MM.1S (cell line): ENCODE data around the gene FAM174C.
A peak's percentile ranks its signal among the peaks of the same experiment; 100 is the strongest.

Source experiments
- DNase-seq: peaks from one replicate; pipeline ENCODE4 v3.0.0-alpha.2; 2015
- H2AFZ ChIP-seq: fragments of 300-600 bp; sonication (generic); 2 replicates; pipeline ENCODE4 v1.6.0; 2016; ENCODE audit warnings: antibody characterized with exemption, low read length
- H3F3A ChIP-seq: fragments of 300-600 bp; sonication (generic); 2 replicates; pipeline ENCODE4 v1.6.1; 2016; ENCODE audit warnings: mild to moderate bottlenecking, antibody characterized with exemption, low read length, moderate library complexity, mixed read lengths; ENCODE audit not compliant: insufficient read depth
- H3K27ac ChIP-seq: fragments of 300-600 bp; sonication (generic); 2 replicates; pipeline ENCODE4 v1.5.1; 2016; ENCODE audit warnings: mild to moderate bottlenecking, low read length
- H3K27me3 ChIP-seq: fragments of 300-600 bp; sonication (generic); replicated peaks from 2 replicates; pipeline ENCODE4 v1.6.0; 2016; ENCODE audit warnings: low read length; ENCODE audit not compliant: insufficient read depth
- H3K36me3 ChIP-seq: fragments of 300-600 bp; sonication (generic); replicated peaks from 2 replicates; pipeline ENCODE4 v1.6.1; 2016; ENCODE audit warnings: mild to moderate bottlenecking, low read length, mixed read lengths; ENCODE audit not compliant: insufficient read depth
- H3K4me1 ChIP-seq: fragments of 300-600 bp; sonication (generic); 2 replicates; pipeline ENCODE4 v1.6.1; 2016; ENCODE audit warnings: low read length, mixed read lengths
- H3K4me2 ChIP-seq: fragments of 300-600 bp; sonication (generic); 2 replicates; pipeline ENCODE4 v1.6.0; 2016; ENCODE audit warnings: low read depth, low read length
- H3K4me3 ChIP-seq: fragments of 300-600 bp; sonication (generic); 2 replicates; pipeline ENCODE4 v1.5.1; 2016; ENCODE audit warnings: low read length, mixed read lengths
- H3K79me2 ChIP-seq: fragments of 300-600 bp; sonication (generic); 2 replicates; pipeline ENCODE4 v1.6.1; 2016; ENCODE audit warnings: mixed run types, low read length, mixed read lengths
- H3K9ac ChIP-seq: fragments of 300-600 bp; sonication (generic); 2 replicates; pipeline ENCODE4 v1.6.1; 2016; ENCODE audit warnings: low read length, mixed read lengths
- H3K9me2 ChIP-seq: fragments of 300-600 bp; sonication (generic); replicated peaks from 2 replicates; pipeline ENCODE4 v1.6.1; 2016; ENCODE audit warnings: mild to moderate bottlenecking, low read length, mixed read lengths; ENCODE audit not compliant: insufficient read depth
- H3K9me3 ChIP-seq: fragments of 300-600 bp; sonication (generic); replicated peaks from 2 replicates; pipeline ENCODE4 v1.6.1; 2016; ENCODE audit warnings: mild to moderate bottlenecking, low read length, mixed read lengths; ENCODE audit not compliant: insufficient read depth
- H4K20me1 ChIP-seq: fragments of 300-600 bp; sonication (generic); 2 replicates; pipeline ENCODE4 v1.6.1; 2016; ENCODE audit warnings: mild to moderate bottlenecking, low read length, moderate library complexity, mixed read lengths; ENCODE audit not compliant: insufficient read depth
- CTCF ChIP-seq: fragments of 300-600 bp; sonication (generic); IDR thresholded peaks from 2 replicates; pipeline ENCODE4 v1.5.1; 2016; ENCODE audit warnings: antibody characterized with exemption, low read length, mixed read lengths
- EZH2 ChIP-seq: fragments of 300-600 bp; sonication (generic); optimal IDR thresholded peaks from 2 replicates; pipeline ENCODE3; 2017; ENCODE audit warnings: low read depth, mild to moderate bottlenecking, antibody characterized with exemption, low read length, mixed read lengths
- EZH2phosphoT487 ChIP-seq: fragments of 300-600 bp; sonication (generic); IDR thresholded peaks from 2 replicates; pipeline ENCODE4 v1.6.1; 2018; ENCODE audit warnings: antibody characterized with exemption, low read length

FAM174C gene

DNA sequence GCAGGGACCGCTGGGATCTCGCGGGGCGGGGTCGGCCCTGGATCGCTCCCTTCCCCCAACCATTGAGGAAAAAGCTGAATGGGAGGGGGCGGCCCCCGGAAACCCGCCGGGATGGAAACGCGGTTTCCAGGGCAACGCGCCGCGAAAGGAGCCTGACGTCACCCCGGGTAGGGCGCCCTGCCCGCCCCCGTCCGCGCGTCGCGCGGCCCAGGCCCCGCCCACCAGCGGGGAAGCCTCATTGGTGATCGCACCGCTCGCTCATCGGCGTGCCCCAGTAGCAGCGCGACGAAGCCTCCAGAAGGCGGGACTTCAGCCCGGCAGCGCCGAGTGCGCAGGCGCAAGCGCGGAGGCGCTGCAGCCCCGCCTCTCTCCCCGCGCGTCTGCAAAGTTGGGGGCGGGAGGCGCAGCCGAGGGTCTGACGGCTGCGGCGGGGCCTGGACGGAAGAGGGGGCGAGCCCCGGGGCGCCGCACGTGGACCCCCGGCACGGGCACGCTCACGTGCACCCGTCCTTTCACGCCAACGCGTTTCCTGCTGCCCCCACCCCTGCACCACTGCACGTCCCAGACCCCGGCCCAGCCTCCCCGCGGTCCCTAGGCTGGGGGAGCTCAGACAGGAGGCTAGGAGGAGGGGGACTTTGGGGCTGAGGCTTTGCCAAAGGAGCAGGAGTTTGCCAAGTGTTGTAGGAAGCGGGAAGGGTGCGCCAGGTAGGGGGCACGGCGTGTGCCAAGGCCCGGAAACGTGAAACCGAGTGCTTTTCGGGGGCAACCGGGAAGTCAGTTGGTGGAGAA is 14.4 kb upstream of the FAM174C start:
- no peaks in the 10 kb centered on the region for H3K36me3 ChIP-seq
- DNase-seq = peak; percentile 99
- H3K9ac ChIP-seq = peak overlapping the region; percentile 95
- no peak for TF ChIP-seq EZH2
- no peak for TF ChIP-seq CTCF
- no peak for TF ChIP-seq EZH2phosphoT487
- no peaks in the 10 kb centered on the region for H3K27me3 ChIP-seq
- peaks cover 24% of the 10 kb centered on the region for H3K79me2 ChIP-seq
- peak overlapping the region; percentile 82 for H3K27ac ChIP-seq
- H3K4me1 ChIP-seq = peaks cover 25% of the 10 kb centered on the region
- peaks cover 23% of the 10 kb centered on the region for H3F3A ChIP-seq
- H4K20me1 ChIP-seq = no peaks in the 10 kb centered on the region
- H3K4me2 ChIP-seq = peak overlapping the region; percentile 98
- H3K4me3 ChIP-seq = peak overlapping the region; percentile 93
- peak overlapping the region; percentile 55 for H2AFZ ChIP-seq
- no peaks in the 10 kb centered on the region for H3K9me2 ChIP-seq
- H3K9me3 ChIP-seq = no peaks in the 10 kb centered on the region

DNA sequence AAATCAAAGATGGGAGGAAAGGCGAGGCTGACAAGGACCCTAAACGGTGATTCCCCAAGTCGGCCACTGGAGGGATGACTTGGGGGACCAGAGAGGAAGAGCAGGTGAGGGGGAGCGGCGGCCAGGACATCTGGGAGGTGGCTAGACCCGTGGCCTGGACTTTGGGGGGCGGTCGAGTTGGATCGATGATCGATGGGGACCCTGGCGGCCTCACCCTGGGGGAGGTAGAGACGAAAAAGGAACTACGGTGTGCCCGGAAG is 13.9 kb upstream of the FAM174C start:
- peaks cover 23% of the 10 kb centered on the region for H3F3A ChIP-seq
- peaks cover 24% of the 10 kb centered on the region for H3K79me2 ChIP-seq
- H3K4me3 ChIP-seq = peak overlapping the region; percentile 93
- peak; percentile 37 for TF ChIP-seq CTCF
- TF ChIP-seq EZH2phosphoT487 = no peak
- TF ChIP-seq EZH2 = no peak
- DNase-seq = no peak
- no peaks in the 10 kb centered on the region for H3K9me2 ChIP-seq
- H4K20me1 ChIP-seq = no peaks in the 10 kb centered on the region
- H3K36me3 ChIP-seq = no peaks in the 10 kb centered on the region
- H3K9ac ChIP-seq = peak overlapping the region; percentile 95
- peak overlapping the region; percentile 55 for H2AFZ ChIP-seq
- no peaks in the 10 kb centered on the region for H3K9me3 ChIP-seq
- no peaks in the 10 kb centered on the region for H3K27me3 ChIP-seq
- H3K4me1 ChIP-seq = peaks cover 29% of the 10 kb centered on the region
- peak overlapping the region; percentile 61; the same call in 1 of the 2 replicates for H3K27ac ChIP-seq
- peak overlapping the region; percentile 97 for H3K4me2 ChIP-seq

DNA sequence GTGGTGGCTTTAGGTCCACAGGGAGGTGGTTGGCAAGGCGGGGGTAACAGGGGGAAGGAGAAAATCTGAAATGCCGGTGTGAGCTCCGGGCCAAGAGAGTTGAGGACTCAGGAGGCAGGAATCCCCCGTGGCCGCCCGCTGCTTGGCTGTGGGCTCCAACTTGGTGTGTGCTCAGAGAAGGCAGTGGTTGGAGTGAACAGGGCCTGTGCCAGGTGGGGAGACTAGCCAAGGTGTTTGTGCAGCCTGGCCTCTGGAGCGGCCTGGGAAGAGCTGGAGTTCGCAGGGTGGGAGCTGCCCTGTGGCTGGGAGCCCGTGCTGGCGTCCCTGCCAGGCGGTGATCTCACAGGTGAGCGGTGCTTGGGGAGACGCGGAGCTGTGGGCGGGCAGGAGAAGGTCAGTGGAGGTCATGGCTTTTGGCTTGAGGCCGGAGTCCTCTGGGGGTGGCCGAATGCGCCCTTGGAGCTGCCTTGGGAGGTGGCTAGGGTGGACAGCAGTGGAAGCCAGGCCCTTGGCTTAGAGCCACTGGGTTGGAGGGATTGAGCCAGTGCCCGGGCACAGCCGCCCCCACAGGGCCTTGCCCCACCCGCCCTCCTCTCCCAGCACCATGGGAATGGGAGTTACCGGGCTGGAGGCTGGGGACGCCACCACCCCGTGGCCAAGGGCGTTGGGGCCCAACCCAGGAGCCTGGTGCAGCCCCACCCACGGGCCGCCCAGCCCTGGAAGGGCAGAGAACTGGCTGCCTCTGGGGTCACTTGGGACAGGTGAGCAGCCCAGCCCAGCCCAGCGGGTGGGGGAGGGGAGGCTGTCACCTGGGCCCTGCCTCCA is 13.3 kb upstream of the FAM174C start:
- Histone ChIP-seq H3F3A (peaks cover 23% of the 10 kb centered on the region), H2AFZ (peak overlapping the region; percentile 55; the same call in 1 of the 2 replicates), H3K9me2 (no peaks in the 10 kb centered on the region), H3K4me2 (peak overlapping the region; percentile 97), H3K79me2 (peaks cover 24% of the 10 kb centered on the region), H4K20me1 (no peaks in the 10 kb centered on the region), H3K4me3 (peak overlapping the region; percentile 93), H3K9ac (peak overlapping the region; percentile 95), H3K27me3 (no peaks in the 10 kb centered on the region), H3K27ac (peak overlapping the region; percentile 61; the same call in 1 of the 2 replicates), H3K36me3 (no peaks in the 10 kb centered on the region), H3K4me1 (peaks cover 29% of the 10 kb centered on the region), H3K9me3 (no peaks in the 10 kb centered on the region)
- DNase-seq = no peak
- TF ChIP-seq EZH2 (no peak), EZH2phosphoT487 (no peak)
